ENCODE data around the gene CBLN2. TPM values are rescaled to one million over a fixed set of nuclear protein-coding genes. Genes with fewer than 3 reads are reported as not detected.

CBLN2 gene
- total and polyA plus RNA-seq, 4 donors = 0.02 to 0.42 TPM; not detected in 2

GRCh38 chr18:72541871-72542332 lies 2.2 kb downstream of the CBLN2 start:
- H3K27me3 ChIP-seq (ENCODE audit: control insufficient read depth in 4 of 4, insufficient read depth in 4 of 4, low read length in 3 of 4) = peaks cover 0 to 20% (median 2%) of the 10 kb centered on the region in 4 donors

GRCh38 chr18:72539901-72540300 lies 4.2 kb downstream of the CBLN2 start:
- H3K4me3 ChIP-seq (ENCODE audit: low read depth in 1 of 3, low read length in 3 of 3) = no peak overlapping the region
- H3K9ac ChIP-seq (ENCODE audit: low read depth in 1 of 2, low read length in 2 of 2) = no peak overlapping the region
- H3K36me3 ChIP-seq (ENCODE audit: control insufficient read depth in 4 of 4, insufficient read depth in 3 of 4, low read depth in 1 of 4, low read length in 3 of 4) = no peaks in the 10 kb centered on the region
- peaks cover 0 to 20% (median 3%) of the 10 kb centered on the region in 4 donors for H3K27me3 ChIP-seq (ENCODE audit: control insufficient read depth in 4 of 4, insufficient read depth in 4 of 4, low read length in 3 of 4)
- TF ChIP-seq, protein P1, sequence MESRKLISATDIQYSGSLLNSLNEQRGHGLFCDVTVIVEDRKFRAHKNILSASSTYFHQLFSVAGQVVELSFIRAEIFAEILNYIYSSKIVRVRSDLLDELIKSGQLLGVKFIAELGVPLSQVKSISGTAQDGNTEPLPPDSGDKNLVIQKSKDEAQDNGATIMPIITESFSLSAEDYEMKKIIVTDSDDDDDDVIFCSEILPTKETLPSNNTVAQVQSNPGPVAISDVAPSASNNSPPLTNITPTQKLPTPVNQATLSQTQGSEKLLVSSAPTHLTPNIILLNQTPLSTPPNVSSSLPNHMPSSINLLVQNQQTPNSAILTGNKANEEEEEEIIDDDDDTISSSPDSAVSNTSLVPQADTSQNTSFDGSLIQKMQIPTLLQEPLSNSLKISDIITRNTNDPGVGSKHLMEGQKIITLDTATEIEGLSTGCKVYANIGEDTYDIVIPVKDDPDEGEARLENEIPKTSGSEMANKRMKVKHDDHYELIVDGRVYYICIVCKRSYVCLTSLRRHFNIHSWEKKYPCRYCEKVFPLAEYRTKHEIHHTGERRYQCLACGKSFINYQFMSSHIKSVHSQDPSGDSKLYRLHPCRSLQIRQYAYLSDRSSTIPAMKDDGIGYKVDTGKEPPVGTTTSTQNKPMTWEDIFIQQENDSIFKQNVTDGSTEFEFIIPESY (IDR thresholded peaks at IDR 0.05) = no peak
- TF ChIP-seq HNF4A (conservative IDR thresholded peaks at IDR 0.05) = no peak
- TF ChIP-seq NR2F2 (IDR thresholded peaks at IDR 0.05) = no peak
- no peak for TF ChIP-seq SP1 (IDR thresholded peaks at IDR 0.05)
- TF ChIP-seq EGR1 (IDR thresholded peaks at IDR 0.05; ENCODE audit: low read depth in 2 of 2) = no peak
- no peak for TF ChIP-seq FOXA2 (IDR thresholded peaks at IDR 0.05)
- no peak for TF ChIP-seq HNF4G (IDR thresholded peaks at IDR 0.05)
- TF ChIP-seq, protein P2, sequence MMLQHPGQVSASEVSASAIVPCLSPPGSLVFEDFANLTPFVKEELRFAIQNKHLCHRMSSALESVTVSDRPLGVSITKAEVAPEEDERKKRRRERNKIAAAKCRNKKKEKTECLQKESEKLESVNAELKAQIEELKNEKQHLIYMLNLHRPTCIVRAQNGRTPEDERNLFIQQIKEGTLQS (IDR thresholded peaks at IDR 0.05) = no peak
- TF ChIP-seq TAF1 (conservative IDR thresholded peaks at IDR 0.05) = no peak
- no peak for TF ChIP-seq MAX (IDR thresholded peaks at IDR 0.05)
- no peak for TF ChIP-seq REST (IDR thresholded peaks at IDR 0.05)
- no peak for TF ChIP-seq YY1 (IDR thresholded peaks at IDR 0.05)
- 55% methylated on average over 5 of the region's 5 CpGs for WGBS
- DNase-seq (ENCODE audit: low spot score) = no peak
- H3K4me1 ChIP-seq (ENCODE audit: control insufficient read depth in 4 of 4, insufficient read depth in 4 of 4, low read length in 3 of 4) = peaks cover 10 to 28% (median 13%) of the 10 kb centered on the region in 4 donors
- H3K27ac ChIP-seq (ENCODE audit: low read depth in 1 of 2, low read length in 2 of 2) = no peak overlapping the region
- no peaks in the 10 kb centered on the region for H3K9me3 ChIP-seq (ENCODE audit: control insufficient read depth in 4 of 4, low read length in 3 of 4)

More at GRCh38 chr18:72541871-72542332, 2.2 kb downstream of the CBLN2 start:
- H3K36me3 ChIP-seq (ENCODE audit: control insufficient read depth in 4 of 4, insufficient read depth in 3 of 4, low read depth in 1 of 4, low read length in 3 of 4) = no peaks in the 10 kb centered on the region
- no peaks in the 10 kb centered on the region for H3K9me3 ChIP-seq (ENCODE audit: control insufficient read depth in 4 of 4, low read length in 3 of 4)
- H3K4me1 ChIP-seq (ENCODE audit: control insufficient read depth in 4 of 4, insufficient read depth in 4 of 4, low read length in 3 of 4) = peaks cover 10 to 28% (median 13%) of the 10 kb centered on the region in 4 donors
- no peak overlapping the region for H3K27ac ChIP-seq (ENCODE audit: low read depth in 1 of 2, low read length in 2 of 2)
- 4% methylated on average over 59 of the region's 59 CpGs for WGBS
- H3K9ac ChIP-seq (ENCODE audit: low read depth in 1 of 2, low read length in 2 of 2) = no peak overlapping the region
- no peak overlapping the region for H3K4me3 ChIP-seq (ENCODE audit: low read depth in 1 of 3, low read length in 3 of 3)
- TF ChIP-seq HNF4A (conservative IDR thresholded peaks at IDR 0.05) = no peak
- TF ChIP-seq TAF1 (conservative IDR thresholded peaks at IDR 0.05) = no peak
- TF ChIP-seq HNF4G (IDR thresholded peaks at IDR 0.05) = no peak
- TF ChIP-seq NR2F2 (IDR thresholded peaks at IDR 0.05) = no peak
- TF ChIP-seq YY1 (IDR thresholded peaks at IDR 0.05) = no peak
- TF ChIP-seq, protein P3, sequence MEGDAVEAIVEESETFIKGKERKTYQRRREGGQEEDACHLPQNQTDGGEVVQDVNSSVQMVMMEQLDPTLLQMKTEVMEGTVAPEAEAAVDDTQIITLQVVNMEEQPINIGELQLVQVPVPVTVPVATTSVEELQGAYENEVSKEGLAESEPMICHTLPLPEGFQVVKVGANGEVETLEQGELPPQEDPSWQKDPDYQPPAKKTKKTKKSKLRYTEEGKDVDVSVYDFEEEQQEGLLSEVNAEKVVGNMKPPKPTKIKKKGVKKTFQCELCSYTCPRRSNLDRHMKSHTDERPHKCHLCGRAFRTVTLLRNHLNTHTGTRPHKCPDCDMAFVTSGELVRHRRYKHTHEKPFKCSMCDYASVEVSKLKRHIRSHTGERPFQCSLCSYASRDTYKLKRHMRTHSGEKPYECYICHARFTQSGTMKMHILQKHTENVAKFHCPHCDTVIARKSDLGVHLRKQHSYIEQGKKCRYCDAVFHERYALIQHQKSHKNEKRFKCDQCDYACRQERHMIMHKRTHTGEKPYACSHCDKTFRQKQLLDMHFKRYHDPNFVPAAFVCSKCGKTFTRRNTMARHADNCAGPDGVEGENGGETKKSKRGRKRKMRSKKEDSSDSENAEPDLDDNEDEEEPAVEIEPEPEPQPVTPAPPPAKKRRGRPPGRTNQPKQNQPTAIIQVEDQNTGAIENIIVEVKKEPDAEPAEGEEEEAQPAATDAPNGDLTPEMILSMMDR (IDR thresholded peaks at IDR 0.05; ENCODE audit: low read depth, low read length, missing input control) = no peak
- TF ChIP-seq GABPA (IDR thresholded peaks at IDR 0.05 in 1 of 2, conservative IDR thresholded peaks at IDR 0.05 in 1 of 2) = no peak
- no peak for TF ChIP-seq FOXA1 (IDR thresholded peaks at IDR 0.05)
- TF ChIP-seq FOXA2 (IDR thresholded peaks at IDR 0.05) = no peak
- TF ChIP-seq, protein P2 (IDR thresholded peaks at IDR 0.05) = no peak
- TF ChIP-seq RXRA (IDR thresholded peaks at IDR 0.05) = no peak
- TF ChIP-seq RAD21 (IDR thresholded peaks at IDR 0.05) = no peak
- no peak for TF ChIP-seq EGR1 (IDR thresholded peaks at IDR 0.05; ENCODE audit: low read depth in 2 of 2)
- TF ChIP-seq MAX (IDR thresholded peaks at IDR 0.05) = no peak
- no peak for DNase-seq (ENCODE audit: low spot score)

Measured in liver (tissue), 9 donors.